ENCODE data around the gene CLEC3B. TPM values are rescaled to one million over a fixed set of nuclear protein-coding genes. Genes with fewer than 3 reads are reported as not detected.

CLEC3B gene
- polyA plus RNA-seq, 10 donors = 77.5 to 210 (median 102) TPM

DNA sequence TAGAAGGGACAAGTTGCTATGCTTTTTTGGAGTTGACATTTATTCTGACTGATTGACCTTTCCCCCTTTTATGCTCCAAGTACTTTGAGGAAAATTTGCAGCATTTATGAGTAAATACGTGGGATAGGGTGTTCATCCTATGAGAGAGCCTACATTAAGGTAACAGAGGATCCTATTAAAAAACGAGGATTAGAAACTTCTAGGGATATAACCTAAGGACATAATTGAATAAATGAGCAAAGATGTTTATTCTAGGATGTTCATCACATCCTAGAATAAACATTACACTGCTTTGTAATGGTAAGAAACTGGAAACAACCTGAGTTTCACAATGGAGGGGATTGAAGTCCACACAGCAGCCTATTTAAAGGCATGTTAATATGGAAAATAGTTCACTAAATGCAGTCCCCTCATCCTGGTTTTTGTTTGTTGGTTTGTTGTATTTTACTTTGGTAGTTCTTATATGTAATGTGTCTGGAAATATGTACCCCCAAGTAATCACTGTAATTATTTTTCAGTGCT, 23.9 kb upstream of the CLEC3B start:
- DNase-seq = no peak

DNA sequence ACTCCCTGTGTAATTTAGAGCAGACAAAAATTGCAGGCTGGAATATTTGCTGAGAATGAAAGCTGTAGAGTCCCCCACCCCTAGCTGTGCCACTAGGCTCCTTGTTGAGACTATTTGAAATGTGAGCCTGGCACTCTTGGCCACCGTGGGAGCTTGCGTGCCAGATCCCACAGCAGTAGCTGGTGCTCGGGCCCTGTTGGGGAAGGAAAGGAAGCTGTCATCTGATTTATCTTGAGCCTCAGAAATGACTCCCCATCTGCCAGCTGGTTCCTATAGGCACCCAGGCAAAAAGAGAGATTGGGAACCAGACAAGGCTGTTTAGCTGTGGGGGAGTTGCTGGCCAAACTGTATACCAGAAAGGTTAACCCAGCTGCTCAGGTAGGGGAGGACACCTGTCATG, 23.4 kb upstream of the CLEC3B start:
- DNase-seq = no peak

DNA sequence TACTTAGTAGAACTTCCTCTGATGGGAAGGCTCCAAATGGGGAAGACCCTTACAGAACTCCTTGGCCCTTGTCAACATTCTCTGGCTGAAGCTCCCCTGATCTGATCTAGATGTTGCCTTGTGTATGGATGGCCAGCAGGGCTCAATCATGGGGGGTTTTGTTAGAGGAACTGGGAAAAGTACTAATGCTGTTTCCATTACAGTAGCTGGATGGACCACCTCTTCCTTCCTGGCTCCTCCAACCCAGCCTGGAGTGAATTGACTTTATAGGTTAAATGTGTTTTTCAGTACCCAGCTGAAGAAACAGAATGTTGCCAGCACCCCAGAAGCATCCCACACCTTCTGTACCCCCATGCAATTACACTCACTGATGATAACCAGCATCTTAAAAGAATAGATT, 22.7 kb upstream of the CLEC3B start:
- no peak for DNase-seq

- DNase-seq = no peak
Measured at GRCh38 chr3:45003859-45004258, 22.2 kb upstream of the CLEC3B start.

DNA sequence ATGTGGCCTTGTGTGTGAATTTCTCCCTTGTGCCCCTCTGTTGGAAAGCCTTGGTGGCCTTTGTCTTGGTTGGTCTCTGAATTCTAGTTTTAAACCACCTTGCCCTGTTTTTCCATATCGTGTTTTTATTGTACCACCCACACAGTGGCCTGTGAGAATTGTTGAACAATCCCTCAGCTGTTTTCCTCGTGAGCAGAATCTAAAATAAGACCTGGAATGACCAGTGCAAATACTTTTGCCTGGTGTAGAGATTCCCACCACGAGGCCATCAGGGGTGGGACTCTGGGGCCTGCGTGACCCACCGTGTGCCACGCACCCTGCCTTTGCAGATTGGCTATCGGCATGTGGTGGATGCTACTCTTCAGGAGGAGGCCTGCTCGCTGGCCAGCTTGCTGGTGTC, 19.0 kb upstream of the CLEC3B start:
- no peak for DNase-seq

DNA sequence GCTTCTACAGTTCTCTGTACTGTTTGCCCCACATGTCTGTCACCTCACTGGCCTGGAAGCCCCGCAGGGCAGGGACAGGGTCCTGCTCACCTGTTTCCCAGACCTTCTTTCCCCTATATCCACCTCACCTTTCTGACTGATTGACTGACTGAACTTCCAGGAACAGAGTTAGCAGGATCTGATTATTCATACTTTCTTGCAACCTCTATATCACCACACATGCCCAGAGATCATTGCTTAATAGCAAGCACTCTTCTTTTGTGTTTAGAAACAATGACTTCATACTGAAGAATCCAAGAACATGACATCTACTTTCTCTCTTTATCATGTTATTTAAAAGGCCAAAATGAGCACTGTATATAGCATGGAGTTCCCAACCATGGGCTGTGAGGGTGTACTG, 18.0 kb upstream of the CLEC3B start:
- DNase-seq = no peak

- no peak for DNase-seq
Measured at GRCh38 chr3:45009868-45010267, 16.2 kb upstream of the CLEC3B start.

- DNase-seq = peak in 1 of 3 donors; percentile 63
Measured at GRCh38 chr3:45010811-45011333, 15.2 kb upstream of the CLEC3B start.

GRCh38 chr3:45011756-45012508, 14.2 kb upstream of the CLEC3B start:
- peak in 2 of 3 donors; percentile 76 to 89 for DNase-seq

DNA sequence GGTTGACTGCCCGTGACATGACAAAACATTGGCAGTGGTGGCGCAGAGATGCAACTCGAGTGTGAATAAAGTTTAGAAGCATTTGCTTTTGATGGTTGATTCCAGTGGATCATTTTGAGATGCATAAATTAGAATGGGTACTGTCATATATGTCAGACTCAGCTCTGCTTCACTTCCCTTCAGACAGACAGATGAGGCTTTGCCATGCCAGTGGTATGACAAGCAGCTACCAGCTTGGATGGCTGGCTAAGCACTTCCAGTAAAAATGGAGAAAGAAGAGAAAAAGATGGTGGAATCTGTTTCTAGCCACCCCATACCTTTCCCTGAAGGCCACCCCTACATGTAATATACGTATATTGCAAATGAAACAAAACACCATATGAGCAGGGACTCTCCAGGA, 13.5 kb upstream of the CLEC3B start:
- no peak for DNase-seq

- DNase-seq = peak in 1 of 3 donors; percentile 54
Measured at GRCh38 chr3:45016916-45017315, 9.2 kb upstream of the CLEC3B start.

DNA sequence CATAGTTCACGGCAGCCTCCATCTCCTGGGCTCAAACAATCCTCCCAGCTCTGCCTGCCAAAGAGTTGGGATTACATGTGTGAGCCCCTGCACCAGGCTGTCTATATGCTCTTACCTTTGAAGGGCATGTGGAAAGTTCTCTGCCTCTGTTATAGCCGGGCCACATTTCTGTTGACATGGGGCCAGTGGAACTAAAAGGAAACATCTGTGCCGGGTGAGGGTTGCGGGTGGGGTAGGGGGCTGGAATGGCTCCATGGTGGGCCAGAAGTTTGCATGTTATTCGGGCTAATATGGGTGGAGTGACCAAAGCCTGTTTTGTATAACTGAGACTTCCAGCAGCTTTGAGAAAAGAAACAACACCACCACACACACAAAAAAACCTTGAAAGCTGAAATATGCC, 8.3 kb upstream of the CLEC3B start:
- DNase-seq = peak in 1 of 3 donors; percentile 69

DNA sequence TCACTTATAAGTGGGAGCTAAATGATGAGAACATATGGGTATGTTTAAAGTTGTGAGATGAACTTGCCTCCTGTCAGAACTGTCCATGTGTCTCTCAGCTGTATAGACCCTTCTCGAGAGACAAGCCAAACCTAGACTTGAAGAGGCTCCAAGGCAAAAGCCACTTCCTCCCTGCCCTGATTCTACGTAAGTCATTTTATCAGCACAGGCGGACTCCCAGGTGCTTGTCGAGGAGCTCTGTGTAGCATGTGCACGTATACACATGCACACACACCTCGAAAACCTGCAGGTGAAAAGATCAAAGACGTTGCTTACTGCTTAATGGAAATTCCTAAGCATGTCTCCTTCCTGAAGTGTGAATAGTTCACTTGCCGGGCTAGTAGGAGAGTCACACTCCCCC, 5.6 kb upstream of the CLEC3B start:
- peak in 1 of 3 donors; percentile 33 for DNase-seq

GRCh38 chr3:45021524-45022297, 4.4 kb upstream of the CLEC3B start:
- DNase-seq = peak; percentile 73 to 96 (median 91)

DNA sequence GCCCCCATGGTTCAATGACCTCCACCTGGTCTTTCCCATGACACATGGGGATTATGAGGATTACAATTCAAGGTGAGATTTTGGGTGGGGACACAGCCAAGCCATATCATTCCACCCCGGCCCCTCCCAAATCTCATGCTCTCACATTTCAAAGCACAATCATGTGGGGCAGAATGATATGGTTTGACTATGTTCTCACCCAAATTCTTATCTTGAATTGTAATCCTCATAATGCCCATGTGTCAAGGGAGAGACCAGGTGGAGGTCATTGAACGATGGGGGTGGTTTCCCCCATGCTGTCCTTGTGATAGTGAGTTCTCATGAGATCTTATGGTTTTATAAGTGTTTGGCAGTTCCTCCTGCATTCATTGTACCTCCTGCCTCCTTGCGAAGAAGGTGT, 2.4 kb upstream of the CLEC3B start:
- no peak for DNase-seq

- DNase-seq = peak in 1 of 3 donors; percentile 67
Measured at GRCh38 chr3:45024542-45025255, 1.4 kb upstream of the CLEC3B start.

DNA sequence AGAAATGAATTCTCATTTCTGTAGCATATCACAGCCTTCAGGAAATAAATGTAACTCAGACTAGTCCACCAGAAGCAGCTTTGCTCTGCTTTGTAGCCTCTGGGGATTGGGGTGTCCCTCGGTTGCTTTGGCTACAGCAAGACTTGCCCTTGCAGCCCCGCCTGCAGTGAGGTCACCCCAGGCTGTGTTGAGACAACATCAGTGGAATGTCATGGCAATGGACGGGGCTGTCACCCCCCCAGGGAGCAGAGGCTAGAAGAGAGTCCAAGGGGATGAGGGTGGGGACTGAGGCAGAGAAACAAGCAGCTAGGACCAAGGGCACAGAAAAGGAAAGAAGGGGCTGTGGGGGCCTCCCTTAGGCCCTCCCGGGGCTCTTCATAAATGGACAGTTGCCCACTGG, 854 bp downstream of the CLEC3B start:
- DNase-seq = peak in 2 of 3 donors; percentile 84 to 90

DNA sequence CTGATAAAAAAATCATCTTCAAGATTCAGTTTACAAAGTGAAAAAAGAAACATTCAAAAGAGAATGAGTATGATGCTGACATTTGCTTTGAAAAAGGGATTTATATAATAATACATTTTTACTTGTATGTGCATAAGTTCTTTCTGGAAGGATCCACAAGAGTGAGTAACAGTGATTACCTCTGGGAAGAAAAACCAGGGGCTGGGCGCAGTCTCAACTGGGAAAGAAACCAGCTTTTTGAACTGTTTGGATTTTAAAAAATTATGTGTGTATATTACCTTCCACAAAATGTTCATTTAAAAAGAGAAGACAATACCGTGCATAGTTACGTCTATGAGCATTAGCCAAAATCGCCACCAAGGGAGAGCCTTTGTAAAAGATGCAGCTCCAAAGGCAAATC, 1.3 kb downstream of the CLEC3B start:
- DNase-seq = peak in 1 of 3 donors; percentile 68

DNA sequence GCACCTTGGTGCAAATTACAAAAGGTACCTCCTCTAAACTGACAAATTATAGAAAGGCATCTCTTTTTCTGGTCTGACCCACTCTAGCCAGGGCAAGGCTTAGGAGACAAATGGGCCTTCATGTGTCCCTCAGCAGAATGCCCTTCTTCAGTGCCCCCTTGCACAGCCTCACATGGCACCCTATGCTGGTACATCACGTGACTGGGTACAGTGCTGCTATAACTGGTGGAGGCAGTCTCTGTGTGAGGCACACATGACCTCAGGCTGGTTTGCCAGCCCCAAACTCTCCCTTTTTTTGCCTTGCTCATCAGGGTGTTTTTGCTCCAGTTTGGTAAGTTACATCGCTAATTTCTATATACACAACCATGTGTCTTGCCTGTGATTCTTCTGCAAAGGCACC, 3.1 kb downstream of the CLEC3B start:
- peak in 1 of 3 donors; percentile 24 for DNase-seq

DNA sequence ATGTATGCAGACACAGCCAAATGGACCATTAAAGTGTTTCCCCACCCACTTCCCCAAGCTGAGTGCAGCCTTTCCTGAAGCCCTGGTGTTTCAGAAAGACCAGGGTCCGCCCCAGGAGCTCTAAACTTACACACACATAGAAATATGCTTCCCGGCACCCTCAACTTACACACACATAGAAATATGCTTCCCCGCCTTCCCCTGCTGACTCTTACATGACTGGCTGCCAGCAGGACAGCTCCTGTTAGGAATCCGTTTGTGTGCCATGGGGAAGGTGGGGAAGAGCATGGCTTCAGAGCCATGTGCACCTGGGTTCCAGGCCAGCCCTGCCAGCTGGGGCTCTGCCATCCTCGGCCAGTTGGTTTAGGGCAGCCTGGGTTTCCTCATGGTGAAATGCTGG, 3.6 kb downstream of the CLEC3B start:
- DNase-seq = peak in 1 of 3 donors; percentile 53

DNA sequence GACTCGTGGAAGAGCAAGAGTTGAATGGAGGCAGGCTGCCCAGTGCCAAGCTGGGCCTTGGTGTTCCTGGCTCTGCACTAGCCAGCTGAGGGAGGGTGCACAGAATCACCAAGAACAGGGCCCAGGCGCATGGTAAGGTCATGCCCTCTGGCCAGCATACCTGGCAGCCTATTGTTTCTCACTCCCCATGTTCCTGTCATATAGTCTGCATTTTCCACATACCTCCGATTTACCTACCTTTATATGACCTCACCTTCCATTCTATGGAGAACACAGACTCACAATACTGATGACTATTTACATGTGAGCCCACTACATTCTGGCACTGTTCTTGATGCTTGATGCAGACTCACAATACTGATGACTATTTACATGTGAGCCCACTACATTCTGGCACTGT, 5.4 kb downstream of the CLEC3B start:
- DNase-seq = no peak

DNA sequence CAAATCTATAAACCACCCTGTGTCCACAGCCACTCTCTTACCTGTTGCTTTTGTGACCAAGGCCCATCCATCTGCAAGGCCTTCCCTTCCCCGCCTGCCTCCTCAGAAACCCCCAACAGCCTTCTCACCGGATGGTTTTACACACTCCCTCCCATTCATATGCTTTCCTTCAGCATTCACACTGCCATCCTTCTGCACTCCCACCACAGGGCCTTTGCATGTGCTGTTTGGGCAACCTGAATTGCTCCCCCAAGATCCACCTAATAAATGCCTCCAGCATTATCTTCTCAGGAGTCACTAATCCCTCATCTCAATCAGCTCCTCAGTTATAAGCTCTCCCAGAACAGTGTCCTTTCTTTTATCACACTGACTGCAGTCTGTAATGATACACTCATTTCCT, 6.0 kb downstream of the CLEC3B start:
- DNase-seq = no peak

All from muscle of back (tissue), 11 donors.